M059J (cell line): ENCODE measurements around the gene SF3B3. TPM values are rescaled to one million over a fixed set of nuclear protein-coding genes. Genes with fewer than 3 reads are reported as not detected.

Source experiments
- DNase-seq: peaks from one replicate; pipeline ENCODE4 v3.0.0-alpha.2; 2012; ENCODE audit warnings: low read depth
- total RNA-seq: library from RNA; depleted of rRNA; stranded (reverse); fragments of >200 nt; shearing (Covaris generic); gene quantifications from 2 replicates; pipeline ENCODE4 v1.2.3, GENCODE V29; 2014; rRNA removed

The SF3B3 gene
- total RNA-seq, result 256 and 270 TPM in 2 replicates

- DNase-seq, result no peak
Observed at GRCh38 chr16:70523743-70524398, at the start of gene SF3B3. SF3B3 (plus strand) TSS chr16:70523816; CDS start chr16:70526657, 2,841 bp downstream.

GRCh38 chr16:70474320-70475053, 49.1 kb upstream of the SF3B3 start:
- DNase-seq, result no peak

GRCh38 chr16:70475054-70475871, 48.4 kb upstream of the SF3B3 start:
- DNase-seq, result no peak

- peak; percentile 91 for DNase-seq
Observed at GRCh38 chr16:70476272-70477020, 47.2 kb upstream of the SF3B3 start.

- DNase-seq, result no peak
Observed at GRCh38 chr16:70478169-70478568, 45.4 kb upstream of the SF3B3 start.

GRCh38 chr16:70478912-70479341, 44.7 kb upstream of the SF3B3 start:
- no peak for DNase-seq

GRCh38 chr16:70480127-70481105, 43.2 kb upstream of the SF3B3 start:
- DNase-seq, result peak; percentile 21

GRCh38 chr16:70481929-70482536, 41.6 kb upstream of the SF3B3 start:
- DNase-seq, result peak; percentile 78

- peak; percentile 42 for DNase-seq
Observed at GRCh38 chr16:70482624-70483023, 41.0 kb upstream of the SF3B3 start.

GRCh38 chr16:70483426-70483825, 40.2 kb upstream of the SF3B3 start:
- no peak for DNase-seq

- no peak for DNase-seq
Observed at GRCh38 chr16:70484867-70485266, 38.7 kb upstream of the SF3B3 start.

- no peak for DNase-seq
Observed at GRCh38 chr16:70490261-70490660, 33.4 kb upstream of the SF3B3 start.

GRCh38 chr16:70493802-70494201, 29.8 kb upstream of the SF3B3 start:
- DNase-seq, result no peak

GRCh38 chr16:70494202-70494770, 29.3 kb upstream of the SF3B3 start:
- DNase-seq, result no peak

GRCh38 chr16:70494777-70495176, 28.8 kb upstream of the SF3B3 start:
- no peak for DNase-seq

- no peak for DNase-seq
Observed at GRCh38 chr16:70495425-70496182, 28.0 kb upstream of the SF3B3 start.

- no peak for DNase-seq
Observed at GRCh38 chr16:70496513-70496912, 27.1 kb upstream of the SF3B3 start.

- peak; percentile 25 for DNase-seq
Observed at GRCh38 chr16:70508752-70509151, 14.9 kb upstream of the SF3B3 start.

GRCh38 chr16:70510216-70510615, 13.4 kb upstream of the SF3B3 start:
- no peak for DNase-seq
